ENCODE results near the gene SERPIND1. TPM values are rescaled to one million over a fixed set of nuclear protein-coding genes. Genes with fewer than 3 reads are reported as not detected.

SERPIND1 gene
- total and polyA plus RNA-seq, 2 of the 8 experiments (the other 6 are each of a cell fraction or from before 2014, with no cell fraction given), result not detected

DNA sequence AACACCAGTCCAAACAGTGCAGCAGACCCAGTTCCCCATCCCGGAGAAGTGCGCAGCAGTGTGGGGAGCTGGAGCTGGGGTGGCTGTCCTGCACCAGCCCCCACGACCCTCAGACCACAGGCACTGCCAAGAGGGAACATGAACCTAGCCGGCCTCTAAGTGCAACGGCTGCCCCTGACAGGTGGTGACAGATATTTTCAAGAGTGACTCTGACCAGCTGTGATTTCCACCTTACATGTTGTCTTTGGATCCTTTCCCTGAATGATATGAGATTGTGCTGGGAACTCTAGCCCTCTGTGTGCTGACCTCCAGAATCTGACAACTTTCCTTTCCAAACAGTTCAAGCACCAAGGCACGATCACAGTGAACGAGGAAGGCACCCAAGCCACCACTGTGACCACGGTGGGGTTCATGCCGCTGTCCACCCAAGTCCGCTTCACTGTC is 12.6 kb downstream of the SERPIND1 start:
- no peak overlapping the region for H2BK5ac ChIP-seq (ENCODE audit: low read depth, low read length)
- no peak overlapping the region for H2AK5ac ChIP-seq (ENCODE audit: low read depth, low read length)
- H2AFZ ChIP-seq (ENCODE audit: low read length), result no peak overlapping the region
- H3K79me2 ChIP-seq (ENCODE audit: control insufficient read depth in 1 of 2, insufficient read depth in 2 of 2, low read length in 2 of 2), result no peaks in the 10 kb centered on the region
- H2BK15ac ChIP-seq (ENCODE audit: low read length), result no peak overlapping the region
- CTCF ChIA-PET (ENCODE audit: partially characterized antibody), result interaction anchor here (0.9 to 1.5 kb wide), 2 partner anchors 17 to 82 kb away, joined by 3 to 4 read pairs; no protein-coding TSS in a partner anchor
- POLR2A ChIA-PET (ENCODE audit: partially characterized antibody), result no interaction called here
- peaks cover 3 to 6% (median 5%) of the 10 kb centered on the region in 4 experiments; a peak in 5 of 7 replicates for H3K4me1 ChIP-seq (replicated peaks in 1 of 4; ENCODE audit: control insufficient read depth in 3 of 4, insufficient read depth in 4 of 4, low read length in 3 of 4)
- FAIRE-seq, result no peak
- no peak overlapping the region for H3K4me2 ChIP-seq (ENCODE audit: insufficient read depth in 1 of 2, low read depth in 2 of 2, low read length in 2 of 2)
- no peaks in the 10 kb centered on the region for H3K27me3 ChIP-seq (replicated peaks in 1 of 4; ENCODE audit: control insufficient read depth in 3 of 4, extremely low read depth in 1 of 4, insufficient read depth in 3 of 4, low read length in 3 of 4)
- no peak overlapping the region for H3K27ac ChIP-seq (ENCODE audit: low read depth, low read length)
- no peak overlapping the region for H3K4ac ChIP-seq (replicated peaks; ENCODE audit: insufficient read length, low read depth, low read length)
- no peak overlapping the region for H4K8ac ChIP-seq (ENCODE audit: extremely low read depth, insufficient read depth, low read length)
- H3K23ac ChIP-seq (ENCODE audit: insufficient read length), result no peak overlapping the region
- no peak overlapping the region for H3K4me3 ChIP-seq (ENCODE audit: extremely low read depth in 1 of 4, insufficient read depth in 2 of 4, low read depth in 3 of 4, low read length in 4 of 4)
- H4K20me1 ChIP-seq (replicated peaks in 1 of 2; ENCODE audit: control insufficient read depth in 1 of 2, insufficient read depth in 2 of 2, low read length in 2 of 2), result peaks cover 0 to 4% of the 10 kb centered on the region in 2 experiments
- H4K91ac ChIP-seq (replicated peaks; ENCODE audit: insufficient read length, low read length), result no peak overlapping the region
- WGBS, 2 experiments (ENCODE audit: extremely low coverage in 1 of 2, insufficient coverage in 1 of 2, insufficient read length in 1 of 2, insufficient replicate concordance in 2 of 2, low coverage in 1 of 2, low lambda C conversion rate in 2 of 2, missing lambda C conversion rate in 1 of 2), result 80% methylated on average over 8 of the region's 10 CpGs; no CpG with 5 or more reads in 1 of the 2 experiments
- H2BK120ac ChIP-seq (replicated peaks; ENCODE audit: low read depth, low read length), result no peak overlapping the region
- no peaks in the 10 kb centered on the region for H3K36me3 ChIP-seq (ENCODE audit: control insufficient read depth in 2 of 4, insufficient read depth in 4 of 4, low read length in 3 of 4)
- H3K56ac ChIP-seq (replicated peaks; ENCODE audit: insufficient read length, low read depth, low read length), result no peak overlapping the region
- H3K23me2 ChIP-seq (ENCODE audit: low read depth, low read length), result no peaks in the 10 kb centered on the region
- H3K18ac ChIP-seq (ENCODE audit: extremely low read depth, low read length), result no peak overlapping the region
- no peaks in the 10 kb centered on the region for H3K9me3 ChIP-seq (ENCODE audit: insufficient read depth in 2 of 2, low read depth in 1 of 2, low read length in 1 of 2)
- no peak overlapping the region for H3K9ac ChIP-seq (replicated peaks in 1 of 4; ENCODE audit: extremely low read depth in 1 of 4, low read depth in 3 of 4, low read length in 3 of 4)
- no peaks in the 10 kb centered on the region for H3K79me1 ChIP-seq (ENCODE audit: low read depth, low read length)
- no peak for TF ChIP-seq CTBP2 (IDR thresholded peaks at IDR 0.05; ENCODE audit: borderline replicate concordance, insufficient read depth, insufficient read length, low read length)
- no peak for TF ChIP-seq SP1 (IDR thresholded peaks at IDR 0.05; ENCODE audit: low read depth, low read length)
- H4K5ac ChIP-seq (ENCODE audit: insufficient read length, low read depth, low read length), result no peak overlapping the region
- no peak for DNase-seq (ENCODE audit: low read depth in 1 of 2, low spot score in 2 of 2)
- H2BK20ac ChIP-seq (ENCODE audit: low read length), result no peak overlapping the region
- H2BK12ac ChIP-seq (ENCODE audit: low read depth, low read length), result no peak overlapping the region
- H3K14ac ChIP-seq (ENCODE audit: insufficient read length), result no peak overlapping the region

Data from H1 (cell line).